NAMALWA (cell line): ENCODE results near the gene RCSD1.

Experiments used
- DNase-seq: peaks from one replicate; pipeline ENCODE4 v3.0.0-alpha.2; 2015; ENCODE audit warnings: low spot score

The RCSD1 gene

GRCh38 chr1:167687919-167688519, 58.0 kb downstream of the RCSD1 start:
- peak; percentile 96 for DNase-seq

- DNase-seq = no peak
Observed at GRCh38 chr1:167689567-167689920, 59.5 kb downstream of the RCSD1 start.

- DNase-seq = no peak
Observed at GRCh38 chr1:167690053-167690452, 60.0 kb downstream of the RCSD1 start.

GRCh38 chr1:167693425-167694045, 63.5 kb downstream of the RCSD1 start:
- no peak for DNase-seq

- DNase-seq = no peak
Observed at GRCh38 chr1:167694691-167695090, 64.7 kb downstream of the RCSD1 start.

GRCh38 chr1:167695147-167695546, 65.1 kb downstream of the RCSD1 start:
- no peak for DNase-seq

- no peak for DNase-seq
Observed at GRCh38 chr1:167695756-167696561, 65.9 kb downstream of the RCSD1 start.

GRCh38 chr1:167697667-167698141, 67.7 kb downstream of the RCSD1 start:
- DNase-seq = no peak

- DNase-seq = no peak
Observed at GRCh38 chr1:167698313-167698712, 68.3 kb downstream of the RCSD1 start.

- no peak for DNase-seq
Observed at GRCh38 chr1:167701510-167701909, 71.5 kb downstream of the RCSD1 start.

- no peak for DNase-seq
Observed at GRCh38 chr1:167703557-167703956, 73.5 kb downstream of the RCSD1 start.

GRCh38 chr1:167704715-167705114, 74.7 kb downstream of the RCSD1 start:
- DNase-seq = no peak

- DNase-seq = no peak
Observed at GRCh38 chr1:167705250-167705649, 75.2 kb downstream of the RCSD1 start.

- no peak for DNase-seq
Observed at GRCh38 chr1:167706363-167706762, 76.3 kb downstream of the RCSD1 start.

GRCh38 chr1:167706931-167707877, 77.2 kb downstream of the RCSD1 start:
- no peak for DNase-seq

GRCh38 chr1:167707942-167708341, 77.9 kb downstream of the RCSD1 start:
- DNase-seq = no peak

- DNase-seq = peak; percentile 57
Observed at GRCh38 chr1:167708940-167709389, 78.9 kb downstream of the RCSD1 start.

- DNase-seq = no peak
Observed at GRCh38 chr1:167710836-167711235, 80.8 kb downstream of the RCSD1 start.

GRCh38 chr1:167711797-167712196, 81.8 kb downstream of the RCSD1 start:
- no peak for DNase-seq

- DNase-seq = peak; percentile 63
Observed at GRCh38 chr1:167713330-167714081, 83.5 kb downstream of the RCSD1 start.

GRCh38 chr1:167714098-167714438, 84.0 kb downstream of the RCSD1 start:
- no peak for DNase-seq
